ENCODE data around the gene TMEM201. TPM values are rescaled to one million over a fixed set of nuclear protein-coding genes. Genes with fewer than 3 reads are reported as not detected.

Gene TMEM201
- total and polyA plus RNA-seq, 9 of the 15 experiments (the other 6 are each of a cell fraction or from before 2014, with no cell fraction given) = 0.42 to 51.3 (median 7.4) TPM

DNA sequence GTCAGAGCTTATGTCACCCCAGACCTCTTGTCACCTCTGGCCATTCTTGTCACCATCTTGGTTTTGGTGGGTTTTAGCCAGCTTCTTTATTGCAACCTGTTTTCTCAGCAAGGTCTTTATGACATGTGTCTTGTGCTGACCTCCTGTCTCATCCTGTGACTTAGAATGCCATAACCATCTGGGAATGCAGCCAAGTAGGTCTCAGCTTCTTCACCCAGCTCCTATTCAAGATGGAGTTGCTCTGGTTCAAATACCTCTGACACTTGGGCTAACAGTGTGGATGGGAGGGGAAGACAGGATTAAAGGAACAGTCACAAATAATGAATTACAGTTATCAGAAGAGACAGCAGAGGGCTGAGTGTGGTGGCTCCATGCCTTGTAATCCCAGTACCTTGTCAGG, 32.3 kb downstream of the TMEM201 start (continued):
- peak; percentile 82 for TF ChIP-seq MEF2D (tag; conservative IDR thresholded peaks at IDR 0.05; ENCODE audit: low read depth)

- Histone ChIP-seq H4K20me1 (replicated peaks; ENCODE audit: control insufficient read depth, insufficient read depth, low read length) (no peaks in the 10 kb centered on the region), H3K27me3 (ENCODE audit: control insufficient read depth in 2 of 2, insufficient read depth in 2 of 2, low read length in 2 of 2) (peaks cover 4 to 18% of the 10 kb centered on the region in 2 experiments), H3K36me3 (ENCODE audit: control insufficient read depth, insufficient read depth, low read length) (no peaks in the 10 kb centered on the region), H2AFZ (ENCODE audit: low read depth, low read length) (peak overlapping the region; percentile 75; the same call in 1 of the 2 replicates), H3K27ac (ENCODE audit: extremely low read depth, low read depth, low read length) (no peak overlapping the region), H3K79me2 (ENCODE audit: control insufficient read depth, insufficient read depth, low read length) (no peaks in the 10 kb centered on the region), H3K4me2 (ENCODE audit: insufficient read depth, low read length) (no peak overlapping the region; the same call in 1 of the 2 replicates), H3K4me3 (no peak overlapping the region), H3K4me1 (replicated peaks in 1 of 2; ENCODE audit: control insufficient read depth in 2 of 2, insufficient read depth in 2 of 2, low read length in 2 of 2) (peaks cover 7 to 27% of the 10 kb centered on the region in 2 experiments; a peak in 4 of 5 replicates), H3K9ac (ENCODE audit: insufficient read depth in 1 of 2, low read depth in 2 of 2, low read length in 2 of 2) (peak overlapping the region in 1 of 2 experiments; percentile 50; a peak in 1 of 4 replicates), H3K9me1 (ENCODE audit: control insufficient read depth, insufficient read depth, low read length) (no peaks in the 10 kb centered on the region), H3K9me3 (replicated peaks; ENCODE audit: control insufficient read depth, insufficient read depth, low read depth, low read length) (no peaks in the 10 kb centered on the region)
- CTCF ChIA-PET (ENCODE audit: low intra/inter-chr PET ratio) = interaction anchor here (0.5 to 0.6 kb wide), 2 partner anchors 95 to 170 kb away, joined by 4 read pairs; no protein-coding TSS in a partner anchor
- no TSS peak for BruUV-seq (replicated peaks)
- FAIRE-seq (no peak), DNase-seq (ENCODE audit: extremely low read depth in 1 of 4, low spot score in 3 of 4) (no peak), ATAC-seq (no peak)
- 34% methylated on average over 2 of the region's 2 CpGs for WGBS (ENCODE audit: insufficient coverage, low coverage, missing lambda C conversion rate)
- intact Hi-C loops (cut with micrococcal nuclease) = no loop called here
- in situ Hi-C loops (cut with MboI) = no loop called here
- TF ChIP-seq, protein P1, sequence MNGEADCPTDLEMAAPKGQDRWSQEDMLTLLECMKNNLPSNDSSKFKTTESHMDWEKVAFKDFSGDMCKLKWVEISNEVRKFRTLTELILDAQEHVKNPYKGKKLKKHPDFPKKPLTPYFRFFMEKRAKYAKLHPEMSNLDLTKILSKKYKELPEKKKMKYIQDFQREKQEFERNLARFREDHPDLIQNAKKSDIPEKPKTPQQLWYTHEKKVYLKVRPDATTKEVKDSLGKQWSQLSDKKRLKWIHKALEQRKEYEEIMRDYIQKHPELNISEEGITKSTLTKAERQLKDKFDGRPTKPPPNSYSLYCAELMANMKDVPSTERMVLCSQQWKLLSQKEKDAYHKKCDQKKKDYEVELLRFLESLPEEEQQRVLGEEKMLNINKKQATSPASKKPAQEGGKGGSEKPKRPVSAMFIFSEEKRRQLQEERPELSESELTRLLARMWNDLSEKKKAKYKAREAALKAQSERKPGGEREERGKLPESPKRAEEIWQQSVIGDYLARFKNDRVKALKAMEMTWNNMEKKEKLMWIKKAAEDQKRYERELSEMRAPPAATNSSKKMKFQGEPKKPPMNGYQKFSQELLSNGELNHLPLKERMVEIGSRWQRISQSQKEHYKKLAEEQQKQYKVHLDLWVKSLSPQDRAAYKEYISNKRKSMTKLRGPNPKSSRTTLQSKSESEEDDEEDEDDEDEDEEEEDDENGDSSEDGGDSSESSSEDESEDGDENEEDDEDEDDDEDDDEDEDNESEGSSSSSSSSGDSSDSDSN (IDR thresholded peaks at IDR 0.05; ENCODE audit: borderline replicate concordance in 1 of 2, low read depth in 2 of 2, low read length in 2 of 2) = no peak
- no peak for TF ChIP-seq JUND (IDR thresholded peaks at IDR 0.05; ENCODE audit: borderline replicate concordance, low read depth, low read length)
- no peak for TF ChIP-seq JUND (tag; IDR thresholded peaks at IDR 0.05; ENCODE audit: borderline replicate concordance, low read depth, low read length)
- no peak for TF ChIP-seq STAT6 (CRISPR knock-in tag; IDR thresholded peaks at IDR 0.05)
- TF ChIP-seq, protein P2, sequence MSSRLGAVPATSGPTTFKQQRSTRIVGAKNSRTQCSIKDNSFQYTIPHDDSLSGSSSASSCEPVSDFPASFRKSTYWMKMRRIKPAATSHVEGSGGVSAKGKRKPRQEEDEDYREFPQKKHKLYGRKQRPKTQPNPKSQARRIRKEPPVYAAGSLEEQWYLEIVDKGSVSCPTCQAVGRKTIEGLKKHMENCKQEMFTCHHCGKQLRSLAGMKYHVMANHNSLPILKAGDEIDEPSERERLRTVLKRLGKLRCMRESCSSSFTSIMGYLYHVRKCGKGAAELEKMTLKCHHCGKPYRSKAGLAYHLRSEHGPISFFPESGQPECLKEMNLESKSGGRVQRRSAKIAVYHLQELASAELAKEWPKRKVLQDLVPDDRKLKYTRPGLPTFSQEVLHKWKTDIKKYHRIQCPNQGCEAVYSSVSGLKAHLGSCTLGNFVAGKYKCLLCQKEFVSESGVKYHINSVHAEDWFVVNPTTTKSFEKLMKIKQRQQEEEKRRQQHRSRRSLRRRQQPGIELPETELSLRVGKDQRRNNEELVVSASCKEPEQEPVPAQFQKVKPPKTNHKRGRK (tag; IDR thresholded peaks at IDR 0.05) = peak; percentile 61
- POLR2A ChIA-PET = interaction anchor here (0.6 kb wide), 2 partner anchors 30 to 85 kb away, joined by 3 to 4 read pairs; no protein-coding TSS in a partner anchor
Measured at GRCh38 chr1:9624081-9624480, 35.4 kb downstream of the TMEM201 start.

Measured in K562 (cell line).